HCEC 1CT (cell line): ENCODE measurements around the gene DLX6.

ENCODE experiments used
- DNase-seq: peaks from one replicate; pipeline ENCODE4 v3.0.0-alpha.2; 2017

The DLX6 gene

DNA sequence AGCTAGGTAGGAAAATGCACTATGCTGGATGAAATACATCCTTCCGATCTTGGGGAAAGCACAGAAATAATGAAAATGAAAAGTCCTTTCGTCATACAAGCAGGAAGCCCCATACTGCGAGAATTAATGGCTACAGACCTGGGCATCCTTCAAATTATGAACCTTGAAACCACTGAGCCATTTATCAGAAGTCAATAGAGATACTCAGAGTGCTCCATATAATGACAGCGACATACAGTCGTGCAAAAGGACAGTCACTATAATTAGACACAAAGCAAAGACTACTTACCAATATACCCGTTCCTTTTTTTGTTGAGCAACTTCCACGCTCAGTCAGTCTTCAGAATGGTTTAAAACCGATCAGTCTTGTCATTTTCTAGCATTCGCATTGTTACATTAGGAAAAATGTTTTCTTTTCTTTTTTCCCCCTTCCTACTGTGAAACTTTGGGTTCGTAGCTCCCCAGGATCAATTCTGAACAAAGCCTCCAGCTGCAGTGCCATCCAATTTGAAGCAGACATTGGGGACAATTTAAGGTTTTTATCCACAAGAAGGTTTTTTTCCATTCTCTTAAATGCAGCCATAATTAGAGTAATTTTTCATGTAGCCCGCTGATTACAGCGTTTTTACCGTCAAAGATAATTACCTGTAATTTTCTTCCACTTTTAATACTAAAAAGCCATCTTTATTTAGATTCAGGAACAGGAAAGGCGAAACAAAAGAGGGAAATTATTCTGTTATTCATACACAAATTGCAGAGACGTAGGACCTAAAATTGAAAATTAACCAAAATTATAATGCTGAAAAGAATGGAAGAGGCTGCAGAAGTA lies 6.4 kb downstream of the DLX6 start:
- DNase-seq = no peak

DNA sequence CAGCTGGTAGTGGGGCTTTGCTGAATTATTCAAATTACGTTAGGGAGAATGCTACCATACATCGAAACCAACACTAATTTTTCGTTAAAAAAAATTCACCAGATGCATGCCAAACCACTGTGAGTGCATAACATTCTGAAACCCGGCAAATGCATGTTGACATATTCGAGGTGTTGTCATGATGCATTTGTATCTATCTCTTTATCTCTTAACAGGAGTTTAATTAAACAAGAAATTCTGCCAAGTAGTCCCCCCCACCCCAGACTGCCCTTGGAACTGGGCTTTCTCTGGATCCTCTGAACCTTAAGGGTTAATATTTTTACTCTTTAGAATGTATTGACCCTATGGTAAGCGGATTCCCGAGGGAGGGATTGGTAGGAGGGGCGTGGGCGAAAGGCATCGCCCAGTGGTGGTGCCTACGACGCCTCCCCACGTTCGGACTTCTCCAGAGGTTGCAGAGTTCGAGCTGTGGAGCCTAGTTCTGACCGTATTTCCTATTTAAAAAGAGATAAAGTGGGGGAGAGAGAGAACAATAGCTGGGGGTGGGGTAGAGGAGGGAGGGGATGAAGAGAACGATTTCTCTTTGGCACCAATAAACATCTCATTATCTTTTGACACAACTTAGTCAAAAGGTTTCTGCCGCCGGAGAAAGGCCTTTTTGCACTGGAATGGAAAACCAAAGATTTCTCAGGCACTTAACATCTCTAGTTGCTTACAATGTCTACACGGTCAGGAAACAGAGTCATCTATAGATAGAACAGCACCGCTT lies 7.2 kb downstream of the DLX6 start:
- no peak for DNase-seq

DNA sequence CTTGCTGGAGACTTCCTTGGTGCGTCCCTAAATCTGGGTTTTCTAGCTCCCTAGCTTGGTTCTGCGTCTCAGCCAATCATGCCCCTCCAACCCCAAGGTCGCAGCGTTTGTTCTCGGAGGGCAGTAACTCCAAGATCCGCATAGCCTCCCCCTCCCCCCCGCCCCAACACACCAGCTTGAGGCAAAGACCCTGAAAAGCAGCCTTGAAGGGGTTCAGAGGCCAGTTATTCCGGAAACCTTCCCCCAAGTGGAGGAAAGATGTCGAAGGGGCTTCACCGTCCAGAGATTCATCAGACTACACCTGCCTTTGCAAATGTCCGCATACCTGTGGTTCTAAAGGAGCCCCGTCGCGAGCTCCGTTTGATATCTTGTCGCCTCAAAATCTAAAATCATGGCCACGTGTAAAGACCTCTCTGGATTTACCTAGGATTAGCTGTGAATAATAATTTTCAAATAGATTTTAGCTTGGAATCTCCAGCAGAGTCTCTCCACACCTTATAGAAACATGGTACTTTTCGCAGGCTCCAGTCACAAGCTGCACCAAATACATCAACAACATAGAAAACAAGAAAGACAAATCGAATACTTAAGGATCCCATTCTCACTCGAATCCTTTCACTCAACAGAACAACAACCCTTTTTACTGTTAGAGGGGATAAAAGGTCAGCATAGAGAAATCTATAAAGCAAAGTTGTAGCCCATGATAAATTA lies 7.9 kb downstream of the DLX6 start:
- no peak for DNase-seq

DNA sequence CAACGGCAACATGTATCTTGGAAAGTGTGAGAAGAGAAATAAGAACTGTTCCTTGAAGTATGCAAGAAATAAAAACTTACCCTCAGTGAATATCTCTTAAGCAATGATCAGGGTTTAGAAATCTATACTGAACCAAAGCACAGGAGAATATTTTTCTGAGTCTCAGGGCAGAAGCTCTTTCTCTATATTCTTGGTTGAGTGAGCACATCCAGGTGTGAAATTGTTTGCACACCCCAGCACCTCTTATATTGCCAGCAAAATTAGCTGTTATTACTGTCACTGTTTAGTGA lies 8.4 kb downstream of the DLX6 start:
- no peak for DNase-seq

DNA sequence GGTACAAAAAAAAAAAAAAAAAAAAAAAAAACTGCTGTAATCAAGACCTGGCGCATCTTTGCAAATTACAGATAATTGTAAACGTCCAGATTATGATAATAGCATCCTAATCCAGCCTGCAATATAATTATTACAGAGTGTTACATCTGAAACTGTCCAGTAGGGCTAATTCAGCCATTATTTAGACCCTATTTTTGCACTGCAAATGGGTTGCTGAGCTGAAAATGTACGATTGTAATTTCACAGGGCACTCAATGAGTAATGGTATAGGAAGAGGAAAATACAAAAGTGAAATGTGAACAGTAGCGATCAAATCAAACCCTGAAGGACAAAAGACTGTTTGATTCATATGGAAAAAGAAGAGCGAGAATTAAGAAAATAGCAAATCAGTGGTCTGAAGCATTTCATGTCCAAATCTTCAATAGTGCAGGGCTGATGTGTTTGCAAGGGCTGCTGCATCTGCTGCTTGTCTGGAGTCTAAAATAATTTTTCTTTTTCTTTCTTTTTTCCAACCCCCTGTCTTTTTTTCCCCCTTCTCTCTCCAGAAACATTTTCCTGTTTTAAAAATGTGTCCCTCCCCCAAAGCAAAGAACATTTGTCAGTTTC lies 8.9 kb downstream of the DLX6 start:
- DNase-seq = no peak

DNA sequence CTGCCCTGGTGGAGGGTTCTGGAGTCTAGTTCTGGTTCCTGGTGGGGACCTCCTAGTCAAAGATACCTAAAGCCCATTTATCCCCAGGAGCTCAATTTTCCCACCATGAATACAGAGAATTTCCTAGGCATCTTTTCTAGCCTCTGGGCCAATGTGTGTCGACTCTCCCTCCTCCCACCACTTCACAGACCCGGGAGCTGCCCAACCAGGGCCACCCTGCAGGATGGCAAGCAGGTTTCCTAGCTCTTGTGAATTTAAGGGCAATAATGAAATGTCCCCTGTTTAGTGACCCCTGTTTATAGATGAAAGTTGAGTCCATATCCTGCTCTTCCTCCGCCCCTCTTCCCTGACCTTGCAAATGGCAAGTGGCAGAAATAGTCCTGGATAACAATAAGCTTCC lies 9.9 kb downstream of the DLX6 start:
- DNase-seq = no peak

DNA sequence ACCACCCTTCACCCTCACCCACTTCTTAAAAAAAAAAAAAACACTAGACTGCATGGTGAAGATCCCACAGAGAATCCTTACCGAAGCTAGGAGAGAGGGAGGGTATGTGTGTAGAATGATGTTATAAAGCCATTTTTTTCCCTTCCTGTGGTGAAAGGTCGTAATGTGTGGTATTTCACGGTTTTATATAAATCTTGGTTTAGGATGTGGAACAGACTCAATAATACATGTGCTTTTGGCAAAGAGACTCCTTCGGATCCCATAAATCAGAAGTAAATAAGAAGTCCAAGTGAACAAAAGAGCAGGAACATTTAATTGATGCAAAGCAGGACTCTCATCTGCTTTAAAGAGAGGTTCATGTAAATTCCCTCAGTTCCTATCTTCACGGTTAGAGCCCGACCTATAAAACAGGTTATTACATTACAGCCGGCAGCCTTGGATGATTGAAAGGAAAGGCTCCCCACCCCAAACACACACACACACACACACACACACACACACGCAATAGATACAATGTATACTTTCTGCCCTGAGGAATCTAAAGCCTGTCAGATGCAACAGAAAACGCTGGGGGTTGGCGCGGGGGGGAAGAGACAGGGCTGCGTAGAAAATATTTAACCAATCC lies 10.5 kb downstream of the DLX6 start:
- no peak for DNase-seq

DNA sequence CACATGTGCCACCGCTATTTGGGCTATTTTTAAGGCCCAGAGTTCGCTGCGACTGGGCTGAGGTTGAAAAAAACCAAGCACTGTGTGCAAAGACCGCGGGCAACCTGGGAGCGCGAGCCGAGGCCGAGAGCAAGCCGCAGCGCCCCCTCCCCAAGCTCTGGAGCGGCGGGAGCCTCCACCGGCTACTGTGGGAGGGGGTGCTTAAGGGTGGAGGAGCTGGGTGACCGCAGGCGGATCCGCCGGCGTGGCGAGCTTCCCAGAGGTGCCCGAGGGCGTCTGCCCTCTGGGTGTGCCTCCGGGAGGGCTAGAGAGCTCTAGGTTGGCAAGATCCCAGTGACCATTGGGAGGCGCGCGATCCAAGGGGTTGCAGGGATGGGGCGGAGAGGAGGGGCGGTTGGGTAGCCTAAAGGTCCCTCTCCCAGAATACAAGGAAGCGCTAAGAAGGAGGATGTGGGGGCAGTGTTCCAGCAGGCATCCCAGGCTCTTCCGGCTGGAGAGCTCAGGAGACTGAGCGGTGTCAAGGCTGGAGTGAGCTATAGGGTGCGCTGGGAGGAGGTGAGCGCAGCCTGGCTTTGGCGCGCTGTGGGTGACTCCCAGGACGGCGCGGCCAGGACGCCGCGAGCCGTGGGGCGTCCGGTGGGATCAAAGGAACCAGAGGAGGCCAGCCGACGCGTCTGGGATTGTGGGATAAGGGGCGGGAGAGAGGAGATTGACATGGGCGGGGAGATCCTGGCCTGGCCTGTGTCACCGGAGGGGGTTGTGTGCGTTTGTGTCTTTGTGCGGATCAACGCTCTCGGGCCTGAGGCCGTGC lies 11.2 kb downstream of the DLX6 start:
- no peak for DNase-seq

DNA sequence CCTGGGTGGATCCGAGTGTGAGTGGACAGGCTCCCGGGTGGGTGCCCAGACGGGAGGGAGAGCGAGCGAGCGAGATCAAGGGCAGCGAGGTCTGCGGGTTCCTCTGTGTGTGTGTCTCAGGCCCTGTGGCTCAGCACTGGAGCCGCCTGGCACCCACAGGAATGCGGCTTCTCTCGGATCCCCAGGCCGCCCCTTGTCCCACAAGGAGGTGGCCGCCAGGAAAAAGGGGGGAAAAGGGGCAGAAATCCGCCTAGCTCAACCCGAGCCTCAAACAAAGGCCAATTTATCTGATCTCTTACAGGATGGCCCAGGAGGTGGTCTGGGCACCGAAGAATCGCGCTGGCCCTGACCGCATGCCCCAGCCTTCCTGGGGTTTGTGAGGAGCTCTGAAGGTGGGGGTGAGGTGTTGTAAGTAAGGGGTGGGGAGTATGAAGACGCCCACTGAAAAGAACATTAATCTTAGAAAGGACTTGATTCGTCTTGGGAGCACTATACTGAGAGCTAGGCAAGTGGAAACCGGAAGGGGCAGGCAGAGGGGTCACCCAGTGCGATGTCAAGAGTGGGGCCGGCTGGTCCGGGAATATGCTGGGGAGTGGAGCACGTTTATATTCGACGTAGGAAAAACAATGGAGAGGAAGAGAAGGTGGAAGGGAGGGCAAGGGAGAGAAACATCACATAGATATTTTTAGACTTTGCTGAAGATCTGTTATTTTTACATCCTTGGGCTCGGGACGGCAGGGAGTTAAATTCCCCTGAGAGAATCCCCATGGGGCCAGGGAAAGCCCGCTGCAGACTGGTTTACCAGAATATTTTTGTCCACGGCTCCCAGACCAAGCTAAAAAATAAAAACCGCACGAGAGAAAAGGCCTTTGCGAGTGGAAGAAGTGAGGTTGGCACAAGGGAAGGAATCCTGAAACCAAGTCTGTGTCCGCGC lies 12.1 kb downstream of the DLX6 start:
- DNase-seq = no peak

DNA sequence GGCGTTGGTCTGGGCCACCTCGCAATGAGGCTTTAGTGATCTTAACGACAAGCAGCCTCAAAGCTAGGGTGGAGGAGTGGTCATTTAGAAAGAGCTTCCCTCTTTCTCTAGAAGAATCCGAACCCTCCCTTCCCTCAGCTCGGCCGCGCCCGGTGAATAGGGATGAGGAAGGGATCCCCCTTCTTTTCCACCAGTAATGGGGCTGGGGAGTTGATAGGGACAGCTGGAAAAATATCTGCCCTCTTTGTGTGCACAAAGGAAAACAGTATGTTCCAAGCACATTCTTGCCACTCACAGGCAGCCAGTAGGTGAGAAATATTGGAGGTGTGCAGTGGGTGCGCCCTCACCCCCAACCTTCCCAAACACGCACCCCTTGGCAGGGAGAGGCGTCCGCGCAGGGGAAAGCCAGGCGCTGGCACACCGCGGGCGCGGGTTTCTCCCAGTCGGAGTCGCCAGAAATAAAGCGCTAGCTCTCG lies 12.8 kb downstream of the DLX6 start:
- no peak for DNase-seq

DNA sequence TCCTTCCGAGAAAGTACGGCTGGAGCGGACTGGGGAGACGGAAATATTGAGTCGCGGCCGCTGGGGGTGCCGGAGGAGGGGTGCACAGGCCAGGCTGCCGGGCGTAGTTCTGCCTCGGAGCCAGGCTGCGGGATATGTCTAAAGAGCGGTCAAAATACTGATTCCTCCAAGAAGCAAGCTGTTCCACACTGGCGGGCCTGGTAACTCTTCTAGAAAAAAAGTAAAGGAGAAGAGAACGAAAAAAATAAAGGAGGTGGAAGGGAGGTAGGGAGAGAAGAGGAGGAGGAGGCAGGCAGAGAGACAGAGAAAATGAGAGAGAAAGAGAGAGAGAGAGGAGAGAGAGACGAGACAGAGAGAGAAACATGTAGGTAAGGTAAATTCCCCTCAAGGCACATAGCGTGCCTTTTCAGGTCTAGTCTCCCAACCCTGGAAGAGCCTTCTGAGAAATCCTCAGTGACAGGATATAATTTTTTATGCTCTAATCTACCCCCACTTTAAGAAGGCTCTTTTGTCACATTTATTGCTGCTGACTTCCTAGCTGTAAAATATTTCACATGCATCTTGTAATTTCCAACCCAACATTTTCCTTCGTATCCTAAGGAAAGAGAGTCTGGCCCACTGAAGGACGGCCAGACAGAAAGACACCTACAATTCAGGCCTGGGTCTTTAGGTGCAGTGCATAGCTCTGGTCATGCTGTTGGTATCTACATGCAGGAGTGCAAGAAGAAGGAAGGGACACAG lies 13.6 kb downstream of the DLX6 start:
- DNase-seq = no peak

DNA sequence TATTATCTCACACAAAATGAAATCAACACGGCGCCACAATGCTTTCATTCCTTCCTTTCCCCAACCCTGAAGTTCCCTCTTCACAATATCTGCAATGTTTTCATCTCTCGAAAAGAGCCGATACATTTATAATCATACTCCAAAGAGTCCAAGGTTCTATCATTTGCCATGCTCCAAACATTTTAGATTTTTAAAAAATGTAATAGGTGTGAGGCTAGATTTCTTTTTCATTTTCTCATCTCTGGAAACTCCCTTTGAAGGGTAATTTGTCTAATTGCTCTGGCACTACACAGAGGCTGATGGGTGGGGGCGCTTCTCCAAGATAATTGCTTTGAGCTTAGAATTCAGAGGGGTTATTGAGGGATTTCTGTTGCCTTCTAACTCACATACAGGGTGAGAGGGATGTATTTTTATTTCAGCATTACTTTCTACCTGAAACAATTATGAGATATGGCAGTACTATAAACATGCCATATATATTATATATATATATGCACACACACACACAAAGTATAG lies 14.4 kb downstream of the DLX6 start:
- no peak for DNase-seq

DNA sequence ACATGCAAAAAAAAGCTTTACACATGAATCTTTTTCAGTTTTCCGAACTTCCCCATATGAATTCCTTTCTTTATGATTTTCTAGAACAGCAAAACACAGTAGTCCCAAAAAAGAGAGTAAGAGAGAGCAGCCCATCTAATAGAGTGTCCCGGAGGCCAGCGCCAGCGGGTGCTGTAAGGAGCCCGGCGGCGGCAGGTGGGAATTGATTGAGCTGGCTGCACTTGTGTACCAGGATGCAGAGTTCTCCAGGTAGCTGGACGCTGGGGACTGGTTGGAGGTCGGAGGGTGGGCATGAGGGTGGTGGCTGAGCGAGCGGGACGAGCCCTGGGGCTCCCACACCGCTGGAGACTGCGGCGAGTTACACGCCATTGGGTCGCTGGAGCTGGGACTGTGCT lies 15.2 kb downstream of the DLX6 start:
- no peak for DNase-seq

DNA sequence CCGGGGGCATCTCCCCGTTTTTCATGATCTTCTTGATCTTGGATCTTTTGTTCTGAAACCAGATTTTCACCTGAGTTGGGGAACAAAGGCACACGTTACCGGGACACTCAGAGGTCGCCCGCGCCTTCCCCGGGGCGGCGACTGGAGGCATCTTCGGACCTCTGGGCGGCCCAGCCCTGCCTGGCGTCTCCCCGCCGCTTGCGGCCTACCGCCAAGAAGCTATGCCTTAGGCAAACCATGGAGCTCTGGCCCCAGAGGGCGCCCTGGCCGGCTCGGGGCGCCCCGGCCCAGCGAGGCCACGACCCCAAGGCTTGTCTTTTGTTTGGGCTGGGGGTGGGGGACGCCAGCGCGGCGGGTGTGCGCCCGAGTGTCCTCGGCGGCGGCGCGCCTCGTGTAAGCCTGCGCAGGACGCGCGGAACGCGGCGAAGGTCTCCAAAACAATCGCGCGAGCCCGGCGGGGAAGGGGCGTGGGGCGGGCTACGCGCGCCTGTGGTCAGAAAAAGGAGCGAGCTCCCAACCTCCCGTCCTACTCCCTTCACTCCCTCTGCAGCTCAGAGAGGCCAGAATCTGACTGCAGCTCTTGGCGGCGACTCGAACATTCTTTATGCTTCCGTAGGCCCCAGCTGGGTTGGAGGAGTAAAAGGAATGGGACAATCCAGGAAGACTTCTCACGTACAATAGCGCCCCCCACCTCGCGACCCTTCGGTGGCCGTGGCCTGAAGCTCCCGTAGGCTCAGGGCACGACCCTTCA lies 15.8 kb downstream of the DLX6 start:
- no peak for DNase-seq

DNA sequence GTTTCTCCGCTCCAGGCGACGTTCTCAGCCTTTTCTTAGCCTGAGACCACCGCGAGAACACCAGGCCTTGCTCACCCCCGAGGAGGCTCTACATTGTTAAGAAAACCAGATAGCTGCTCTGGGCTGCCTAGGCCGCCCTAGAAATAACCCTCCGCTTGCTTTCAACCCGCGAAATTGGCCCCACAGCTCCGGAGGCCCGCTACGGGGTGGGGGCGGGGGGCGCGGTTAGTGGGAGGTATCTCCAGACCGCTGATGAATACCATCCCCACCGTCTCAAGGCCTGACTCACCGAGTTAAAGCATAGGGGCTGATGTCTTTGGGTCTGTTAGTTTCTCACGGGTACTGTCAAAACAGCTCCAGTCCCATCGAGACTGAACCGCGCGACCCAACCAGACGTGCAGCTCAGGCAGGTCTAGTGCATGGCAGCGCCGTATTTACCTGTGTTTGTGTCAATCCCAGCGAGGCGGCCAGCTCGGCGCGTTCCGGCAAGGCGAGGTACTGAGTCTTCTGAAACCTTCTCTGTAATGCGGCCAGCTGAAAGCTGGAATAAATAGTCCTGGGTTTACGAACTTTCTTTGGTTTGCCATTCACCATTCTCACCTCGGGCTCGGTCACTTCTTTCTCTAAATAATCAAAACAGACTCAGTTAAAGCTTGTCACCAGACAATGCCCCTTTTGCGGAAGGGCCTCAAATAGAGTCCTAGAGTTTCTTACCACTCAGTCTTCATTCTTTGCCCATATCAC lies 16.6 kb downstream of the DLX6 start:
- DNase-seq = no peak

DNA sequence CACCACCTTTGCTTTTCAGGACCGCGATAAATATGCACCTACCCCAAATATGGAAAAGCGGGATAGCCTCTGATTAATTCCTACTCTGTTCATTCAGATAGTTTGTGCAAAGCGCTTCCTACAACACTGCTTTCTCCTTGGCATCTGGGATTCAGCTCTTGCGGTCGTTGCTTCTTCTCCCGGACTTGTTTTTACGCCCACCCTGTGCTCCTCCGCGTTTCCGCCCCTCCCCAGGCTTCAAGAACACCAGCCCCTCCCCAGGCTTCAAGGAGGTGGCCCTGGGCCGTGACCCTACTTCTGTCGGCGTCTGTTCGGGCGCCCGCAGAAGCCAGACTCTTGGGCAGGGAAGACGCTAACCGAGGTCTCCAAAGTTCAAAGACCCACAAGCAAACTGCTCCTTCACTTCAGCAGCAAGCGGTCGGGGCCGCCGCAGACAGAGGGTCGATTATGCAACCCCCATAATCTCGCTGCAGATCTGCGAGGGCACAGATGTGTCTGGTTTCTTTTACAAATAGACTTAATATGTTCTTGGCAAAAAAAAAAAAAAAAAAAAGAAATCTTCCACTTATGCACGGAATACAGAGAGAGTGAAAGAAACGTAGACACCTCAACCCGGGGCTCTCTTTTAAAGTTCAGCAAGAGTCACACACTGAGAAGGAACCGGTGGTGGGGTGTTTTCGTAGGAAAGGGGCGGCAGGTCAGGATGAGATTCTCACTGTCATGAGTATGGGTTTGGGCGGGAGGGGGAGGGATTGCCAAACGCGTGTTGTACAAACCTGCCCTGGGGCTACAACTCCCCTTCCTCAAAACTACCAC lies 17.3 kb downstream of the DLX6 start:
- no peak for DNase-seq
